ENCODE results near the gene RNF13.
"Not testable (repeated sequence)": the region's sequence is repeated elsewhere in the genome, so short reads cannot be mapped to it uniquely, and the experiment has no call there.

The RNF13 gene

DNA sequence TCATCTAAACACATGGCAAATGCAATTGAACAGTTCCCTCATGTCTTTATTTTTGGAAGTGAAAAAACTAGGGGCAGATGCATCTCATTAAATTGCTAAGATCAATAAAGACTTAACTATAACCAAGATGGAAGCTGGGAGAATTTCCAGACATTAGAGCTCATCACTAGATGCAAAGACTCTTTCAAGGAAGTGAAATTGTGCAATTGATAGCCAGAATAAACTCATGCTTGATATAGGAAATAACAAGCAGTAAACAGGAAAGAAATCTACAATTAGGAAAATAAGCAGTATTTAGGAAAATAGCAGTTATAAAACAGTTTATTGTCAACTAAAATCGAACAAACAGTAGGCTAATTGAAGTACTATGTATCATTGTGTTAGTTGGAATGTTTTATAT lies 11.8 kb upstream of the RNF13 start:
- no peak for DNase-seq

DNA sequence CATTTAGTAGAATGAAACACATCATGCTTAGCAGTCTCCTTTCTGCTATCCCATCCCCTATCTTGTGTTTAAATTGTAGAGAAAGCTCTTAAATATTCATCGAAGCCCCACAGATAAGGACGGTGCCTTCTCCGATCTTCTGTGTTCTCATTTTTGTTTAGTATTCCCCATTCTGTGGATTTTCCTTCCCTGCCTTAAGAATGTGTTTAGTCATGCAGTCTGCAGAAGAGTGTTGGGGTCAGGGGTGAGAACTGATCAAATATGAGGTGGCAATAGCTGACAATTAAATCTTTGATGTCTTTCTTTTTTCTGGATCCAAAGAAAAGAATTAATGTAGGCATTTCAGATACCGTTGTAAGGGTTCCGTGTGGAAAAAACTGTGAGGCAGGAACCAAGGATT lies 11.4 kb upstream of the RNF13 start:
- no peak for DNase-seq

- DNase-seq: no peak
These were observed 6.7 kb upstream of the RNF13 start for GRCh38 chr3:149806171-149806778.

- peak; percentile 63 for DNase-seq
These were observed 4.7 kb upstream of the RNF13 start for GRCh38 chr3:149808209-149808829.

- DNase-seq: no peak
These were observed 3.3 kb upstream of the RNF13 start for GRCh38 chr3:149809699-149810098.

DNA sequence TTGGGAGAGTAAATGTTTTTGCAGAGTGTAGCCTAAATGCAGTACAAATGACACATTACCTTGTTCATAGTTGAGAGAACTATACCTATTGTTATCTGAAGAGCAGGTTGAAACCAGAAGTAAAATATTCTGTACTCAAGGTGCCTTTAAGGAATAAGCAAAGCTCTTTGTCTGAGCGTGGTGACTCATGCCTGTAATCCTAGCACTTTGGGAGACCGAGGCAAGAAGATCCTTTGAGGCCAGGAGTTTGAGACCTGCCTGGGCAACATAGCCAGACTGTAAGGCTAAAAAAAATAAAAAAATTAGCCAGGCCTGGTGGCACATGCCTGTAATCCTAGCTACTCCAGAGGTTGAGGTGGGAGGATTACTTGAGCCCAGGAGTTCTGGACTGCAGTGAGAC lies 2.2 kb upstream of the RNF13 start:
- no peak for DNase-seq

DNA sequence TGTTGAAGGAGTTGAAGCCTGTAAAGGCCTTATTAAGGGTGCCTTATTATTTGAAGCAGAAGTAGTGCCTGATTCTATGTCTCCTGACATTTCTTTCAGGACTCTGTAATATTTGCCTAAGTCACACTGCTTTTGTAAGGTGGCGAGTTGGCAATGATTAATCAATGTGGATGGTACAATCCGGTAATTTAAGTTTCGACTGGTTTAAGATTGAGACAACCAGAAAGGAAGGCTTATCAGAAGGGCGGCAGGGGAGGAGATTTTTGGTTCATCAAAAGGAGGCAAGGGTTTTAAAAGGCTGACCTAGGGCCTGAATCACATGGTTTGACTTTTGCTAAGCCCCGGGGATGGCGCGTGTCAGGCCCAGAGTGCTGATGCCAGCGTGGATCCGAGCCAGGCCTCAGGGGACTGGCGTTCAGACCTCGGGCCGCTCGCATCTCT lies 830 bp upstream of the RNF13 start:
- DNase-seq: no peak

DNA sequence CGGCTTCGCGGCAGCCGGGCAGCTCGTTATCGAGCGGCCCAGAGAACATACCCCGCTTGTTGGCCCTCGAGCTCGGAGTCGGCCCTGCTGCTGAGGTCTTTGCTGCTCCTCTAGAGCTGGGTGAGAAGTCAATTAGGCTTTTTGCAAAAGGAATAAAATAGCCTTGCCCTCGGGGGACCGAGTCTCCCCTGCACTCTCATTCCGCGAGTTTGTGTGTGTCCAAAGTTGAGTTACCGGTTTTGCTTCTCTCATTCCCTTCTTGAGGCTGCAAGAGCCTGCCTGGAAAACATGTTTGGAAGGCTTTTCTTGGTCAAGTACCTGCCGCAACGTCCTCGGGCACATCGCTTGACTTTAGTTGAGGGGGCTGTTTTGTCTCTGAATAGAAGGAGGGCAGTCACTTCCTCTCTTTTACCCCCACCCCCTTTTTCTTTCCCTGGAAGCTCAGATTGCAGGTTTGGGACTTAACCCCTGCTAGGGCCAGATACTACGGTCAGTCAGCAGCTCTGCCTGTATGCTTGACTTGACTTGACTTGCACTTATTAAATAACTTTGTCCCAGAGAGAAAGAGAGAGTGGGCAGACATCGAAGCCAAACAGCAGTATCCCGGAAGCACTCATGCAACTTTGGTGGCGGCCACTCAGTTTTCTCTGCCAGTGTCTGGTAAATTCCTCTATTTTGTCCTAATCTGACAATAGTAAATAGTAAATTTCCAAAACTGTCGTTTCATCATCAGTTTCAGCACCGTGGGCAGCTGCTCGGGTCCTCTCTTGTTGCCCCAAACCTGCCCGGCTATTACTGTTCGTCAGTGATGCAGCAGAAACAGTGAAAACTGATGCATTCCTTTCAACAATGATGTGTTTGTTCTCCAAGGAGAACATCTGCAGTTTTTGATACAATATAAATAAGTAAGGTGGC lies 609 bp downstream of the RNF13 start:
- DNase-seq: peak; percentile 45

DNA sequence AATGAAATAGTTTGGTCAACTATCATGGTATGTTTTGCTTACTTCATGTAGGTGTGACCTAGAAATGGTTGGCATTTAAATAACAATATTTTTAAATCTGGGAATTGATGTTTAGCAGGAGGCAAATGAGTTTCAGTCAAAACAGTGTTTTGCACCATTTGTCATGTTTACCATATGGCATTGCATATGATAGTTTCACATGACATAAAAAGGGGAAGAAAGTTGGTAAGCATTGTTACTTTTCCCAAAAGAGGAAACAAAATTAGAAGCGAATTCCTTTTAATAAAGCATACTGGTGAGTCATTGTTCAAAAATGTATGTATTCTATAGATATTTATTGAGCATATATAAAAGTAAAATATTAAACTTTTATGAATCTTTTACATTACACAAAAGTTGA lies 2.3 kb downstream of the RNF13 start:
- DNase-seq: no peak

DNA sequence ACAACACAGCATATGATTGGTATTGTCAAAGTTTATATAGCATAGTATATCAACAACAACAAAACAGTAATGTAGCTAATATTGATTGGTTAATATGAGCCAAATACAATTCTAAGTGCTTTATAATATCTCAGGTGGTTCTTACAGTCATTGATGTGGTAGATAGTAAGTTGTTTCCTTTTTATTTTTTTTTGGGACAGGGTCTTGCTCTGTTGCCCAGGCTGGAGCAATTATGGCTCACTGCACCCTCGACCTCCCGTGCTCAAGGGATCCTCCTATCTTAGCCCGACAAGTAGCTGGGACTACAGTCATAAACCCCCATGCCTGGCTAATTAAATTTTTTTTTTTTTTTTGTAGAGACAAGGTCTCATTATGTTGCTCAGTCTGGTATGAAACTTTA lies 2.7 kb downstream of the RNF13 start:
- DNase-seq: no peak

DNA sequence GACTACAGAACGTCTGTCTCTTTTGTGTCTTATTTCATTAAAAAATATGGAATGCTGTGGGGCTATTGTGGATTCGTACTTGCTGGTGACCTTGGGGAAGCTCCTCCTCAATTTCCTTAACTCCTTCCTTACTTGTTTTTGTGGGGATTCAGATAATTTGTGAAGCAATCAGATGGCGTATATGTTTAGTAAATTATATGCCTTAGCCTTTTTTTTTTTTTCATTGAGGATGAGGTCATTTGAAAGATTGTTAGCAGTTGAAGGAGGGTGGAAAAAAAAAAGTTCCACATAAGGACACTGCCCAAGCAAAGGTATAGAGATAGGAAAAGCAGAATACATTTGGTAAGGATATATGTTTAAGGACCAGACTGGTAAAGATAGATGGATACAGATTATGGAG lies 3.3 kb downstream of the RNF13 start:
- DNase-seq: no peak

GRCh38 chr3:149816986-149817385 lies 4.0 kb downstream of the RNF13 start:
- DNase-seq: no peak

DNA sequence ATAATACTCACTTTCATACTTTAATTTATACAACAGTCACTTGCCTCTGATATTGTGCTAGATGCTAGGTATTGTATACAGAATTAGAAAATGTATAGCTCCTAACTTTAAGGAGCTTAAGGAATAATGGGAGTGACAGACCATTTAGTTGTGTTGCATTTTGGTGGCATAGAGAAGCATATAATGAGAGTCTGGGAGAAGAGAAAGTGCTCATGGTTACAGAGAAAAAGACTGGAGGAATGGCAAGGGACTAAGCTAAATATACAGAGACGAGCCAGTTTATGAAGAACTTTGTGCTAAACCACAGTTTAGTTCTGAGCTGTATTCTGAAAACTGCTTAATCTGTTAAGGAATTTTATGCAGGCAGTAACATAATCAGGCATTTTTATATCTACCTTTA lies 6.4 kb downstream of the RNF13 start:
- no peak for DNase-seq

- no peak for DNase-seq
These were observed 7.2 kb downstream of the RNF13 start for GRCh38 chr3:149820183-149820582.

DNA sequence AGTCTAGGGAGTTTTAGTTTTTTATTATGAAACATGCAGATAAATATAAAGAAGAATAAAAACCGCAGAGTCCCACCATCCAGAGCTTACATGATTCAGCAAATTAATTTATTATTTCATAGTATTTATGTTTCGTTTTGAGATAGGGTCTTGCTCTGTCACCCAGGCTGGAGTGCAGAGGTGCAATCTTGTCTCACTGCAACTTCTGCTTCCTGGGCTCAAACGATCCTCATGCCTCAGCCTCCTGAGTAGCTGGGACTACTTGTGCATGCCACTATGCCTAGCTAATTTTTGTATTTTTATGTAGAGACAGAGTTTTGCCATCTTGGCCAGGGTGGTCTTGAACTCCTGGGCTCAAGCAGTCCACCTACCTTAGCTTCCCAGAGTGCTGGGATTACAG lies 13.6 kb downstream of the RNF13 start:
- no peak for DNase-seq

GRCh38 chr3:149828390-149828789 lies 15.4 kb downstream of the RNF13 start:
- no peak for DNase-seq

DNA sequence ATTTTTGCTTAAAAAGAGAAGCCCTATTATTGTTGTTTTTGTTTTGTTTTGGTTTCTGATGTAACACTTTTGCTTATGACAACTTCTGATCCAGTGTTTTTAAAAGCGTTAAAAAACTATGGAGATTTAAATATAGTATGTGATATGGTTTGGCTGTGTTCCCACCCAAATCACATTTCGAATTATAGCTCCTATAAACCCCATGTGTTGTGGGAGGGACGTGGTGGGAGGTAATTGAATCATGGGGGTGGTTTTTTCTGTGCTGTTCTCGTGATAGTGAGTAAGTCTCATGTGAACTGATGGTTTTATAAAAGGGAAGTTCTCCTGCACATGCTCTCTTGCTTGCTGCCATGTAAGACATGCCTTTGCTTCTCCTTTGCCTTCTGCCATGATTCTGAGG lies 16.6 kb downstream of the RNF13 start:
- not testable (repeated sequence) for DNase-seq

GRCh38 chr3:149830902-149831301 lies 17.9 kb downstream of the RNF13 start:
- no peak for DNase-seq

GRCh38 chr3:149831321-149831720 lies 18.3 kb downstream of the RNF13 start:
- DNase-seq: no peak

DNA sequence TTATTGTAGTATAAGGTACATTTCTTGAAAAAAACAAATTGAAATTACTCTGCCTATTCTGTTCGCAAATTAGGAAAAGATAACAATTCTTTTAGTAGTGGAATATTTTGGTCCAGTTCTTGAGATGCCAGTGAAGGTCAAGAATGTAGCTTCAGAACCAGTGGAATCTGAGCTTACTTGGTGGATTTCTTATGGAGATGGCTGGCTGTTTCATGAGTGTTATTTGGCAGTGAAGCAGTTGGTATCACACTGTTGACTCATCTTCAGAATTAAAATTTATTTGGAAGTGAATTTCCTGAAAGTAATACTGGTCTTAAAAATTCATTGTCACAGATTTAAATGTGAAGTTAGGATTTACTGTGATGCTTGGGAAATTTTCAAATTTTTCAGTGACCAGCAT lies 19.1 kb downstream of the RNF13 start:
- no peak for DNase-seq

DNA sequence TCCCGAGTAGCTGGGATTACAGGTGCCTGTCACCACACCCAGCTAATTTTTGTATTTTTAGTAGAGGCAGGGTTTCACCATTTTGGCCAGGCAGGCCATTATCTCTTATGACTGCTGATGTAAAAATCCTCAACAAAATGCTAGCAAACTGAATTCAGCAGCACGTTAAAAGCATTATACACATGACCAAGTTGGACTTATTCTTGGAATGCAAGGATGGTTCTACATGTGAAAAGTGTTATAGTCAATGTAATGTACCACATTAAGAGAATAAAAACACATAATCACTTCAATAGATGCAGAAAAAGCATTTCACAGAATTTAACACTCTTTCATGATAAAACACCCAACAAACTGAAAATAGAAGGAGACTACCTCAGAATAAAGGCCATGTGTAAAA lies 20.2 kb downstream of the RNF13 start:
- no peak for DNase-seq

DNA sequence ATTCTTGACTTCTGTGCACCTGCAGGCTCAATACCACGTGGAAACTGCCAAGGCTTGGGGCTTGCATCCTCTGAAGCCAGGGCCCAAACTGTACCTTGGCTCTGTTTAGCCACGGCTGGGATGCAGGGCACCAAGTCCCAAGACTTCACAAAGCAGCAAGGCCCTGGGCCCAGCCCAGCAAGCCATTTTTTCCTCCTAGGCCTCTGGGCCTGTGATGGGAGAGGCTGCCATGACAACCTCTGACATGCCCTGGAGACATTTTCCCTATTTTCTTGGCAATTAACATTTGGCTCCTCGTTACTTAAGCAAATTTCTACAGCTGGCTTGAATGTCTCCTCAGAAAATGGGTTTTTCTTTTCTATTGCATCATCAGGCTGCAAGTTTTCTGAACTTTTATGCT lies 25.5 kb downstream of the RNF13 start:
- DNase-seq: not testable (repeated sequence)

GRCh38 chr3:149839469-149839868 lies 26.5 kb downstream of the RNF13 start:
- DNase-seq: not testable (repeated sequence)

DNA sequence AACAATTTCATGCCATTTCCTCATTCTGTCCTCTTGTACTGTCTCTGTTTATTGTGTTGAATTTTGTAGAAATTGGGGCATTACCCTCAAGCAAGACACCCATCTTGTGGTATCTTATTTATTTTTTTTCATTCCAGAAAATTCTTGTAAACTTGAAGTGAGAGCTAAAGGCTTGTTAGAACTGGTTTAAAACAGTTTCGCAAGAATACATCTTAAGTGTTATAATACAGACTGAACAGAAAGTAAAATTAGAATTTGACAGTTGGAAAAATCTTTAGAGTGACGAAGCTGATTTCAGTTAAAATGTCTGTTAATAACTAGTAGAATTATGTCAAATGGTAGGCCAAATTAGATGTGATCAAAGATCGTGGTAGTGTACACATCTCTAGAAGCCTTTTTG lies 26.9 kb downstream of the RNF13 start:
- no peak for DNase-seq

Measured in left hindlimb (tissue), 1 donor.